Vagina (tissue), 2 donors: Measurements from ENCODE around the gene MEI1. TPM values are rescaled to one million over a fixed set of nuclear protein-coding genes. Genes with fewer than 3 reads are reported as not detected.

Experiments
- DNase-seq, 2 donors: peaks; one replicate each; pipeline ENCODE4 v3.0.0-alpha.2; 2017; ENCODE audit errors: extremely low spot score in 2 of 2
- H3K27ac ChIP-seq: fragments of 200-600 bp; sonication (generic); one replicate; pipeline ENCODE4 v1.5.1; 2019
- H3K27me3 ChIP-seq: fragments of 200-600 bp; sonication (generic); one replicate; pipeline ENCODE4 v1.5.1; 2019
- H3K36me3 ChIP-seq, 2 donors: fragments of 200-600 bp; sonication (generic); one replicate each; pipeline ENCODE4 v1.5.1; 2017 to 2019
- H3K4me1 ChIP-seq: fragments of 200-600 bp; sonication (generic); one replicate; pipeline ENCODE4 v1.5.1; 2019
- H3K4me3 ChIP-seq, 2 donors: fragments of 200-600 bp; sonication (generic); 1 replicate in 1 of 2; 2 replicates in 1 of 2; pipeline ENCODE4 v1.5.1; 2016 to 2019
- H3K9me3 ChIP-seq: fragments of 200-600 bp; sonication (generic); one replicate; pipeline ENCODE4 v1.5.1; 2019
- POLR2A ChIP-seq, 2 donors: fragments of 450-650 bp; IDR thresholded peaks; one replicate each; pipeline ENCODE4 v1.6.1; 2017; ENCODE audit warnings: antibody characterized with exemption in 2 of 2, mild to moderate bottlenecking in 2 of 2, moderate library complexity in 2 of 2
- POLR2AphosphoS5 ChIP-seq, 2 donors: sonication (generic); formaldehyde crosslinking; IDR thresholded peaks; one replicate each; pipeline ENCODE4 v1.9.0; 2017; ENCODE audit warnings: antibody characterized with exemption in 2 of 2, mild to moderate bottlenecking in 2 of 2, low read depth in 1 of 2; ENCODE audit not compliant: insufficient read depth in 1 of 2
- intact Hi-C: fragments of 100-400 bp; cut with DNase I; formaldehyde crosslinking; loops from one replicate; pipeline ENCODE4 v1.15.1; 2023
- total RNA-seq: library from RNA; depleted of rRNA; stranded (reverse); fragments of >200 nt; gene quantifications from one replicate; pipeline ENCODE4 v1.2.3, GENCODE V29; 2016
- TF ChIP-seq, protein P1 (sequence below), 3 experiments: fragments of 450-650 bp in 2 of 3; fragments of 200-600 bp in 1 of 3; sonication (generic) in 1 of 3; IDR thresholded peaks; one replicate each; pipeline ENCODE4 v1.5.1; 2017 to 2019; ENCODE audit warnings: antibody characterized with exemption in 3 of 3, mild to moderate bottlenecking in 2 of 3, moderate library complexity in 2 of 3

Gene MEI1
- total RNA-seq, 1 donor from 2014 or later, result 6.4 TPM

DNA sequence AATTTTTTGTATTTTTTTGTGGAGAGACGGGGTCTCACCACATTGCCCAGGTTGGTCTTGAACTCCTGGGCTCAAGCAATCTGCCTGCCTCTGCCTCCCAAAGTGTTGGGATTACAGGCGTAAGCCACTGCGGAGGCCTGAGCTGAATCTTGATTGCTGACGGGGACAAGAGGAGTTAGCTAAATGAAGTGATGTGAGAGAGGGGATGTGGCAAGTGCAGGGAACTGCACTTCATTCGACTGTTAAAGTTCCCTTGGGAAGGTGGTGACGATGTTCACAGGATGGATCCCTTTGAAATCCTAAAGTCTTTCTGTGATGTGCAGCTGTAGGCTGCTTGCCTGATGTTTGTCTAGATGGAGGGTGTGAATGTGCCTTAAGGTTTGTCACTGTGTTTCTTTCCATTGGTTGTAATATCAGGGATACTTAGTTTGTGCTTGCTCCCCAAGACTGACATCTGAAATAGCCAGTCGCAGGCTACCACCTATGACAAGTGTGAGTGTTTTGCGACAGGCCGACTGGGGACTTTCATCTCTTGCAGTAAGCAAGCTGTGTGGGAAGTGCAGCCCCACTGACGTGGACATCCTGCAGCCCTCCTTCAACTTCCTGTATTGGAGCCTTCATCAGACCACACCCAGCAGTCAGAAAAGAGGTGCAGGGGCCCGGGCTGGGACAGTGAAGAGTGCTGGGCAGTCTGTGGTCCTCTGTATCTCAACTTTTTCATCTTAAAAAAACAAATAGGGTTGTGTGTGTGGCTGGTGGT, 81.6 kb downstream of the MEI1 start:
- Histone ChIP-seq H3K27ac (no peak overlapping the region), H3K36me3 (no peaks in the 10 kb centered on the region), H3K9me3 (no peaks in the 10 kb centered on the region), H3K27me3 (no peaks in the 10 kb centered on the region), H3K4me3 (no peak overlapping the region), H3K4me1 (no peaks in the 10 kb centered on the region)
- intact Hi-C loops, result no loop called here
- DNase-seq, result no peak
- TF ChIP-seq, protein P1, sequence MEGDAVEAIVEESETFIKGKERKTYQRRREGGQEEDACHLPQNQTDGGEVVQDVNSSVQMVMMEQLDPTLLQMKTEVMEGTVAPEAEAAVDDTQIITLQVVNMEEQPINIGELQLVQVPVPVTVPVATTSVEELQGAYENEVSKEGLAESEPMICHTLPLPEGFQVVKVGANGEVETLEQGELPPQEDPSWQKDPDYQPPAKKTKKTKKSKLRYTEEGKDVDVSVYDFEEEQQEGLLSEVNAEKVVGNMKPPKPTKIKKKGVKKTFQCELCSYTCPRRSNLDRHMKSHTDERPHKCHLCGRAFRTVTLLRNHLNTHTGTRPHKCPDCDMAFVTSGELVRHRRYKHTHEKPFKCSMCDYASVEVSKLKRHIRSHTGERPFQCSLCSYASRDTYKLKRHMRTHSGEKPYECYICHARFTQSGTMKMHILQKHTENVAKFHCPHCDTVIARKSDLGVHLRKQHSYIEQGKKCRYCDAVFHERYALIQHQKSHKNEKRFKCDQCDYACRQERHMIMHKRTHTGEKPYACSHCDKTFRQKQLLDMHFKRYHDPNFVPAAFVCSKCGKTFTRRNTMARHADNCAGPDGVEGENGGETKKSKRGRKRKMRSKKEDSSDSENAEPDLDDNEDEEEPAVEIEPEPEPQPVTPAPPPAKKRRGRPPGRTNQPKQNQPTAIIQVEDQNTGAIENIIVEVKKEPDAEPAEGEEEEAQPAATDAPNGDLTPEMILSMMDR (IDR thresholded peaks at IDR 0.05), result no peak
- no peak for TF ChIP-seq POLR2AphosphoS5 (IDR thresholded peaks at IDR 0.05; ENCODE audit: insufficient read depth in 1 of 2, low read depth in 1 of 2)
- no peak for TF ChIP-seq POLR2A (IDR thresholded peaks at IDR 0.05)

DNA sequence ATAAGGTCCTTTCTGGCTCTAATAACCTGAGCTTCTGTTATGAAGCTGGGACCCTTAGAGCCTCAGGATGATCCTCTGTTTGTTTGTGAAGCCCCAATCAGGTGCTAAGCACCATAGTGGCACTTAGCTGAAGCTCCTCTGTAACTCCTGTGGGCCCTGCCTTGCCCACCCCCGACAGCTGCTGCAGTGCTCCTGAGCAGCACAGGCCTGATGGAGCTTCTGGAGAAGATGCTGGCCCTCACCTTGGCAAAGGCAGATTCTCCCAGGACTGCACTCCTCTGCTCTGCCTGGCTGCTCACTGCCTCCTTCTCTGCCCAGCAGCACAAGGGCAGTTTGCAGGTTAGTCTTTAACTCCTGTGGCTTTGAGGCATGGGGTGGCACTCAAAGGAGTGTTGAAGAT, 82.2 kb downstream of the MEI1 start:
- H3K9me3 ChIP-seq, result no peaks in the 10 kb centered on the region
- intact Hi-C loops, result no loop called here
- H3K36me3 ChIP-seq, result no peaks in the 10 kb centered on the region
- H3K27ac ChIP-seq, result no peak overlapping the region
- H3K27me3 ChIP-seq, result no peaks in the 10 kb centered on the region
- DNase-seq, result no peak
- no peak overlapping the region for H3K4me3 ChIP-seq
- H3K4me1 ChIP-seq, result no peaks in the 10 kb centered on the region
- TF ChIP-seq POLR2AphosphoS5 (IDR thresholded peaks at IDR 0.05; ENCODE audit: insufficient read depth in 1 of 2, low read depth in 1 of 2), result no peak
- TF ChIP-seq POLR2A (IDR thresholded peaks at IDR 0.05), result no peak
- TF ChIP-seq, protein P1 (IDR thresholded peaks at IDR 0.05), result no peak

DNA sequence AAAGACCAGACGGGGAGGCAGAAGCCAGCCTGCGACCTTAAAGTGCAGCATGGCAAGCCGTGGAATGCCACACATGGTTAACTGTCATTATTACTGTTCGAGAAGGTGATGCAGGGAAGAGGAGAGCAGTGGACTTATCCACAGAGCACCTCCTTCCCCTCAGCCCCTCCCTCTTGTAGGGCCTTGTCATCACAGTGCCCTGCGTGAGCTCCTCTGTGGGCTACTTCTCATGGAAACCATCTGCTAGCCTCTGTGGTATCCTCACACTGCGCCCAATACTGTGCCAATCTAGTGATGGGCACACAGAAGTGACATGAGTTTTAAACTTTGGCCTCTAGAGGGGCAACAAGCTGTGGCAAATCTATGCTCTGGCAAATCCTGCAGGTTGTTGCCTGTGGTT, 83.0 kb downstream of the MEI1 start:
- TF ChIP-seq POLR2A (IDR thresholded peaks at IDR 0.05) (no peak), POLR2AphosphoS5 (IDR thresholded peaks at IDR 0.05; ENCODE audit: insufficient read depth in 1 of 2, low read depth in 1 of 2) (no peak)
- TF ChIP-seq, protein P1 (IDR thresholded peaks at IDR 0.05), result no peak
- no peaks in the 10 kb centered on the region for H3K9me3 ChIP-seq
- no peaks in the 10 kb centered on the region for H3K27me3 ChIP-seq
- H3K4me1 ChIP-seq, result no peaks in the 10 kb centered on the region
- H3K36me3 ChIP-seq, result no peaks in the 10 kb centered on the region
- intact Hi-C loops, result no loop called here
- DNase-seq, result no peak
- no peak overlapping the region for H3K4me3 ChIP-seq
- H3K27ac ChIP-seq, result no peak overlapping the region

DNA sequence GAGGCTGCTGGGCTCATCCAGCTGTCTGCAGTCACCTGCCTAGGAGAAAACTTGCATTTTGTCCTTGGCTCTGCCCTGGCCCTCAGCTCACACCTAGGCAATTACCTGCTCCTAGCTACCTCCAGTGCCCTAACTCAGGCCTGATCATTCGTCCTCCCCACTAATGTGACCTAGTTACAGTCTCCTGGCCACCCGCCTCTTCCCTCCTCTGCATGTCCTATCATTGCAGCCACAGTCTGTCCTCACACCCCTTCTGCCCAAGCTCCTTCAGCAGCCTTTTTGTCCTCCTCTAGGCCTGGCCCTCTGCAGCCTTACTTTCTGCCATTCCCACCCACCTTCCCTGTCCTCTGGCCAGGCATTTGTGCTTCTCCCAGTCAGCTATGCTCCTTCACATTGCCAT, 83.4 kb downstream of the MEI1 start:
- no peaks in the 10 kb centered on the region for H3K27me3 ChIP-seq
- no peaks in the 10 kb centered on the region for H3K4me1 ChIP-seq
- H3K27ac ChIP-seq, result no peak overlapping the region
- DNase-seq, result no peak
- TF ChIP-seq POLR2A (IDR thresholded peaks at IDR 0.05) (no peak), POLR2AphosphoS5 (IDR thresholded peaks at IDR 0.05; ENCODE audit: insufficient read depth in 1 of 2, low read depth in 1 of 2) (no peak)
- H3K36me3 ChIP-seq, result no peaks in the 10 kb centered on the region
- no peak overlapping the region for H3K4me3 ChIP-seq
- intact Hi-C loops, result no loop called here
- H3K9me3 ChIP-seq, result no peaks in the 10 kb centered on the region

DNA sequence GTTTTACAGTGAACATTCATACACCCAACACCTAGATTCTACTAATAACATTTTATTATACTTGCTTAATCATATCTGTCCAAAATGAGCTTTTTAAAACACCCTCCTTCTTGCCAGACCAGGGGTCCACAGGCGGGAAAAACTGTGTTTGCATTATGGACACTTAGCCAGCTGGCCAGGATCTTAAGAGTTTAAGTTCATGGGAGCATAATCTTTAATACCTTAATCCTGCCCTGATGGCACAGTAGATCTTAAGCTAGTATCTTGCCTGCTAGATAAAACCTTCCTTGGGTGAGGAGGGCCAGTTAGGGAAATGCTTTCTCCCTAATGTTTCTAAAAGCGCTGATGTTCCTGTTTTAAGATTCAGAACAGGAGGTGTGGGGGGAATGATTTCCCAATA, 88.0 kb downstream of the MEI1 start:
- Histone ChIP-seq H3K36me3 (no peaks in the 10 kb centered on the region), H3K27me3 (no peaks in the 10 kb centered on the region), H3K27ac (no peak overlapping the region), H3K9me3 (no peaks in the 10 kb centered on the region), H3K4me3 (no peak overlapping the region), H3K4me1 (no peaks in the 10 kb centered on the region)
- intact Hi-C loops, result no loop called here
- no peak for DNase-seq
- TF ChIP-seq POLR2AphosphoS5 (IDR thresholded peaks at IDR 0.05; ENCODE audit: insufficient read depth in 1 of 2, low read depth in 1 of 2) (no peak), POLR2A (IDR thresholded peaks at IDR 0.05) (no peak)
- TF ChIP-seq, protein P1 (IDR thresholded peaks at IDR 0.05), result no peak
